Measurements from ENCODE around the gene FOXJ1. TPM values are rescaled to one million over a fixed set of nuclear protein-coding genes. Genes with fewer than 3 reads are reported as not detected.
"Not testable (repeated sequence)": the region's sequence is repeated elsewhere in the genome, so short reads cannot be mapped to it uniquely, and the experiment has no call there.

The FOXJ1 gene
- total RNA-seq, 2 donors from 2014 or later, result 17.8 to 23.6 TPM

- peaks cover 9% of the 10 kb centered on the region for H3K4me1 Mint-ChIP-seq
- Histone ChIP-seq H3K27me3 (ENCODE audit: control insufficient read depth, insufficient read depth, low read length, poor library complexity, severe bottlenecking) (no peaks in the 10 kb centered on the region), H3K9ac (ENCODE audit: extremely low read depth, low read length, poor library complexity, severe bottlenecking) (no peak overlapping the region), H3K4me3 (ENCODE audit: low read length) (no peak overlapping the region), H3K4me1 (ENCODE audit: control insufficient read depth, insufficient read depth, low read length) (no peaks in the 10 kb centered on the region), H3K27ac (ENCODE audit: low read depth, low read length) (no peak overlapping the region), H3K9me3 (ENCODE audit: control insufficient read depth, low read length) (no peaks in the 10 kb centered on the region), H3K36me3 (ENCODE audit: control insufficient read depth, insufficient read depth, low read length) (no peaks in the 10 kb centered on the region)
- no peak overlapping the region for H3K4me3 Mint-ChIP-seq
- H3K27me3 Mint-ChIP-seq (ENCODE audit: insufficient read depth), result no peaks in the 10 kb centered on the region
- 85 to 94% methylated on average over 4 of the region's 4 CpGs for WGBS, 2 experiments (ENCODE audit: insufficient coverage in 1 of 2, insufficient read length in 1 of 2)
- DNase-seq, result no peak
- H3K9me3 Mint-ChIP-seq, result no peaks in the 10 kb centered on the region
- no peaks in the 10 kb centered on the region for H3K36me3 Mint-ChIP-seq (ENCODE audit: low read depth)
- peak; percentile 46 for TF ChIP-seq CTCF (conservative IDR thresholded peaks at IDR 0.05)
- H3K27ac Mint-ChIP-seq, result no peak overlapping the region
These were observed 47.4 kb upstream of the FOXJ1 start for GRCh38 chr17:76188213-76189016.

- not testable (repeated sequence) for H3K27me3 ChIP-seq (ENCODE audit: control insufficient read depth, insufficient read depth, low read length, poor library complexity, severe bottlenecking); H3K9me3 ChIP-seq (ENCODE audit: control insufficient read depth, low read length); H3K27ac ChIP-seq (ENCODE audit: low read depth, low read length); H3K4me3 ChIP-seq (ENCODE audit: low read length); H3K27ac Mint-ChIP-seq; H3K27me3 Mint-ChIP-seq (ENCODE audit: insufficient read depth); H3K9me3 Mint-ChIP-seq; H3K36me3 ChIP-seq (ENCODE audit: control insufficient read depth, insufficient read depth, low read length); H3K4me1 Mint-ChIP-seq; H3K36me3 Mint-ChIP-seq (ENCODE audit: low read depth); H3K9ac ChIP-seq (ENCODE audit: extremely low read depth, low read length, poor library complexity, severe bottlenecking); H3K4me1 ChIP-seq (ENCODE audit: control insufficient read depth, insufficient read depth, low read length); H3K4me3 Mint-ChIP-seq; DNase-seq
- WGBS, 2 experiments (ENCODE audit: insufficient coverage in 1 of 2, insufficient read length in 1 of 2), result no CpG with 5 or more reads among the region's 2 CpGs
These were observed 45.7 kb upstream of the FOXJ1 start for GRCh38 chr17:76186774-76187173.

- WGBS, 2 experiments (ENCODE audit: insufficient coverage in 1 of 2, insufficient read length in 1 of 2), result 96% methylated on average over 2 of the region's 2 CpGs; no CpG with 5 or more reads in 1 of the 2 experiments
These were observed 43.2 kb upstream of the FOXJ1 start for GRCh38 chr17:76184290-76184689.

More at GRCh38 chr17:76184290-76184689, 43.2 kb upstream of the FOXJ1 start:
- no peaks in the 10 kb centered on the region for H3K27me3 Mint-ChIP-seq (ENCODE audit: insufficient read depth)
- Histone ChIP-seq H3K9me3 (ENCODE audit: control insufficient read depth, low read length) (no peaks in the 10 kb centered on the region), H3K4me3 (ENCODE audit: low read length) (no peak overlapping the region), H3K36me3 (ENCODE audit: control insufficient read depth, insufficient read depth, low read length) (no peaks in the 10 kb centered on the region), H3K4me1 (ENCODE audit: control insufficient read depth, insufficient read depth, low read length) (no peaks in the 10 kb centered on the region), H3K9ac (ENCODE audit: extremely low read depth, low read length, poor library complexity, severe bottlenecking) (no peak overlapping the region), H3K27ac (ENCODE audit: low read depth, low read length) (no peak overlapping the region), H3K27me3 (ENCODE audit: control insufficient read depth, insufficient read depth, low read length, poor library complexity, severe bottlenecking) (no peaks in the 10 kb centered on the region)
- no peak overlapping the region for H3K4me3 Mint-ChIP-seq
- H3K4me1 Mint-ChIP-seq, result peaks cover 5% of the 10 kb centered on the region
- no peak for TF ChIP-seq CTCF (conservative IDR thresholded peaks at IDR 0.05)
- H3K27ac Mint-ChIP-seq, result no peak overlapping the region
- H3K9me3 Mint-ChIP-seq, result no peaks in the 10 kb centered on the region
- no peak for DNase-seq
- H3K36me3 Mint-ChIP-seq (ENCODE audit: low read depth), result no peaks in the 10 kb centered on the region
